H1 (cell line): ENCODE results near the gene PHLPP1. TPM values are rescaled to one million over a fixed set of nuclear protein-coding genes. Genes with fewer than 3 reads are reported as not detected.

Experiments
- CTCF ChIA-PET: fragments of 300-600 bp; sonication (Branson Sonifier 250); formaldehyde crosslinking; loops from one replicate; lab custom pipeline; 2021; ENCODE audit not compliant: partially characterized antibody; lab: Charles Lee
- POLR2A ChIA-PET: fragments of 300-600 bp; sonication (Branson Sonifier 250); formaldehyde crosslinking; loops from one replicate; lab custom pipeline; 2021; ENCODE audit warnings: inconsistent platforms; ENCODE audit not compliant: partially characterized antibody; lab: Charles Lee
- DNase-seq, 2 experiments: peaks; one replicate each; pipeline versions ENCODE4 v3.0.0 to v3.0.0-alpha.2; 2010 to 2022; ENCODE audit warnings: low spot score in 2 of 2, low read depth in 1 of 2, mixed read lengths in 1 of 2
- FAIRE-seq: peaks from 2 replicates; lab custom pipeline; 2011; peaks lifted over from hg19 to GRCh38; lab: Jason Lieb, UNC
- H2AFZ ChIP-seq: 2 replicates; pipeline ENCODE4 v1.8.1; 2012; ENCODE audit warnings: low read length, inconsistent platforms
- H2AK5ac ChIP-seq: 2 replicates; pipeline ENCODE4 v1.6.1; 2013; ENCODE audit warnings: low read depth, low read length
- H2BK120ac ChIP-seq: replicated peaks from 2 replicates; pipeline ENCODE3; 2013; ENCODE audit warnings: low read depth, low read length, inconsistent platforms
- H2BK12ac ChIP-seq: 2 replicates; pipeline ENCODE4 v1.6.1; 2013; ENCODE audit warnings: low read depth, low read length
- H2BK15ac ChIP-seq: 2 replicates; pipeline ENCODE4 v1.6.1; 2013; ENCODE audit warnings: low read length
- H2BK20ac ChIP-seq: 2 replicates; pipeline ENCODE4 v1.6.1; 2013; ENCODE audit warnings: low read length
- H2BK5ac ChIP-seq: 2 replicates; pipeline ENCODE4 v1.6.1; 2013; ENCODE audit warnings: low read depth, low read length
- H3K14ac ChIP-seq: 2 replicates; pipeline ENCODE4 v1.6.1; 2013; ENCODE audit warnings: inconsistent platforms; ENCODE audit not compliant: insufficient read length
- H3K18ac ChIP-seq: 2 replicates; pipeline ENCODE4 v1.6.1; 2013; ENCODE audit warnings: low read length; ENCODE audit errors: extremely low read depth
- H3K23ac ChIP-seq: 2 replicates; pipeline ENCODE4 v1.6.1; 2013; ENCODE audit warnings: inconsistent platforms; ENCODE audit not compliant: insufficient read length
- H3K23me2 ChIP-seq: 2 replicates; pipeline ENCODE4 v1.6.1; 2013; ENCODE audit warnings: low read depth, low read length
- H3K27ac ChIP-seq: 2 replicates; pipeline ENCODE4 v1.6.1; 2011; ENCODE audit warnings: low read depth, low read length, inconsistent platforms
- H3K27me3 ChIP-seq, 4 experiments: replicated peaks in 1 of 4; 1 replicate in 1 of 4; 2 replicates in 3 of 4; pipeline versions ENCODE4 v1.6.1 to v1.8.1; 2011 to 2013; ENCODE audit warnings: low read length in 3 of 4, mild to moderate bottlenecking in 3 of 4, inconsistent platforms in 2 of 4, mixed read lengths in 2 of 4, moderate library complexity in 1 of 4; ENCODE audit not compliant: control insufficient read depth in 3 of 4, insufficient read depth in 3 of 4; ENCODE audit errors: extremely low read depth in 1 of 4
- H3K36me3 ChIP-seq, 4 experiments: 2 replicates each; pipeline versions ENCODE4 v1.6.1 to v1.8.1; 2011 to 2013; ENCODE audit warnings: mild to moderate bottlenecking in 4 of 4, low read length in 3 of 4, moderate library complexity in 2 of 4, control low read depth in 1 of 4, inconsistent platforms in 1 of 4; ENCODE audit not compliant: insufficient read depth in 4 of 4, control insufficient read depth in 2 of 4
- H3K4ac ChIP-seq: replicated peaks from 2 replicates; pipeline ENCODE3; 2013; ENCODE audit warnings: low read length, low read depth, mixed read lengths, inconsistent platforms; ENCODE audit not compliant: insufficient read length
- H3K4me1 ChIP-seq, 4 experiments: replicated peaks in 1 of 4; 1 replicate in 1 of 4; 2 replicates in 3 of 4; pipeline versions ENCODE4 v1.6.1 to v1.8.1; 2011 to 2013; ENCODE audit warnings: low read length in 3 of 4, inconsistent platforms in 2 of 4, mixed read lengths in 1 of 4; ENCODE audit not compliant: insufficient read depth in 4 of 4, control insufficient read depth in 3 of 4
- H3K4me2 ChIP-seq, 2 experiments: 2 replicates each; pipeline versions ENCODE4 v1.6.1 to v1.8.1; 2011 to 2013; ENCODE audit warnings: low read depth in 2 of 2, low read length in 2 of 2, control low read depth in 1 of 2, inconsistent platforms in 1 of 2, mild to moderate bottlenecking in 1 of 2; ENCODE audit not compliant: insufficient read depth in 1 of 2
- H3K4me3 ChIP-seq, 4 experiments: fragments of 200-600, 300-600 bp in 1 of 4; sonication (generic), shearing (Covaris generic), sonication (Bioruptor Twin) in 1 of 4; 2 replicates each; pipeline versions ENCODE4 v1.5.1 to v1.8.1; 2011 to 2016; ENCODE audit warnings: low read length in 4 of 4, low read depth in 3 of 4, control low read depth in 2 of 4, inconsistent platforms in 2 of 4, mild to moderate bottlenecking in 2 of 4, mixed read lengths in 1 of 4, moderate library complexity in 1 of 4; ENCODE audit not compliant: insufficient read depth in 2 of 4; ENCODE audit errors: extremely low read depth in 1 of 4
- H3K56ac ChIP-seq: replicated peaks from 2 replicates; pipeline ENCODE3; 2013; ENCODE audit warnings: low read depth, mild to moderate bottlenecking, mixed read lengths, low read length, inconsistent platforms; ENCODE audit not compliant: insufficient read length
- H3K79me1 ChIP-seq: 2 replicates; pipeline ENCODE4 v1.6.1; 2013; ENCODE audit warnings: low read depth, low read length, control low read depth
- H3K79me2 ChIP-seq, 2 experiments: 2 replicates each; pipeline versions ENCODE4 v1.6.1 to v1.8.1; 2012 to 2013; ENCODE audit warnings: low read length in 2 of 2, mild to moderate bottlenecking in 2 of 2, inconsistent platforms in 1 of 2; ENCODE audit not compliant: insufficient read depth in 2 of 2, control insufficient read depth in 1 of 2
- H3K9ac ChIP-seq, 4 experiments: replicated peaks in 1 of 4; 1 replicate in 1 of 4; 2 replicates in 3 of 4; pipeline versions ENCODE4 v1.6.1 to v1.8.1; 2011 to 2013; ENCODE audit warnings: low read depth in 3 of 4, low read length in 3 of 4, control low read depth in 2 of 4, mild to moderate bottlenecking in 2 of 4, moderate library complexity in 2 of 4, inconsistent platforms in 1 of 4; ENCODE audit errors: extremely low read depth in 1 of 4
- H3K9me3 ChIP-seq, 2 experiments: 2 replicates each; pipeline versions ENCODE4 v1.6.1 to v1.8.1; 2012 to 2013; ENCODE audit warnings: mild to moderate bottlenecking in 2 of 2, moderate library complexity in 2 of 2, control low read depth in 1 of 2, inconsistent platforms in 1 of 2, low read depth in 1 of 2, low read length in 1 of 2, mixed read lengths in 1 of 2; ENCODE audit not compliant: insufficient read depth in 2 of 2
- H4K20me1 ChIP-seq, 2 experiments: replicated peaks in 1 of 2; 2 replicates each; pipeline versions ENCODE3 to v1.8.1; 2011 to 2013; ENCODE audit warnings: inconsistent platforms in 2 of 2, low read length in 2 of 2, mild to moderate bottlenecking in 1 of 2; ENCODE audit not compliant: insufficient read depth in 2 of 2, control insufficient read depth in 1 of 2
- H4K5ac ChIP-seq: 2 replicates; pipeline ENCODE4 v1.6.1; 2013; ENCODE audit warnings: low read length, low read depth, mixed read lengths, inconsistent platforms; ENCODE audit not compliant: insufficient read length
- H4K8ac ChIP-seq: 2 replicates; pipeline ENCODE4 v1.8.0; 2013; ENCODE audit warnings: mild to moderate bottlenecking, moderate library complexity, low read length, inconsistent platforms; ENCODE audit not compliant: insufficient read depth; ENCODE audit errors: extremely low read depth
- H4K91ac ChIP-seq: replicated peaks from 2 replicates; pipeline ENCODE3; 2013; ENCODE audit warnings: low read length, mixed read lengths, inconsistent platforms; ENCODE audit not compliant: insufficient read length
- CBX5 ChIP-seq: fragments of 300-800, 300-1000 bp; sonication (generic); IDR thresholded peaks from 2 replicates; pipeline ENCODE4 v1.7.1; 2016; ENCODE audit warnings: antibody characterized with exemption, low read length, low read depth
- EGR1 ChIP-seq: IDR thresholded peaks from 2 replicates; pipeline ENCODE4 v1.6.1; 2011; ENCODE audit warnings: low read depth, low read length, borderline replicate concordance
- EP300 ChIP-seq, 2 experiments: IDR thresholded peaks; 1 replicate in 1 of 2; 2 replicates in 1 of 2; pipeline ENCODE4 v1.6.1; 2011 to 2012; ENCODE audit warnings: low read depth in 2 of 2, low read length in 2 of 2, mild to moderate bottlenecking in 2 of 2, borderline replicate concordance in 1 of 2, inconsistent platforms in 1 of 2, moderate library complexity in 1 of 2
- EZH2 ChIP-seq: fragments of 200-600 bp; sonication (generic); IDR thresholded peaks from 2 replicates; pipeline ENCODE4 v1.7.1; 2012; ENCODE audit warnings: low read depth, mild to moderate bottlenecking, moderate library complexity, low read length, inconsistent platforms; ENCODE audit not compliant: severe bottlenecking
- KDM4A ChIP-seq: IDR thresholded peaks from one replicate; pipeline ENCODE4 v1.7.1; 2012; ENCODE audit warnings: low read depth, mild to moderate bottlenecking, moderate library complexity, low read length, inconsistent platforms; ENCODE audit not compliant: severe bottlenecking
- NANOG ChIP-seq: IDR thresholded peaks from 2 replicates; pipeline ENCODE4 v1.6.1; 2011; ENCODE audit warnings: low read length, low read depth, mild to moderate bottlenecking, inconsistent platforms; ENCODE audit not compliant: insufficient read depth, poor library complexity, severe bottlenecking
- RAD21 ChIP-seq, 2 experiments: IDR thresholded peaks in 1 of 2; conservative IDR thresholded peaks in 1 of 2; 2 replicates each; pipeline ENCODE4 v1.6.1; 2011; ENCODE audit warnings: low read depth in 2 of 2, low read length in 2 of 2, improper control_type of control experiment in 1 of 2, inconsistent platforms in 1 of 2, mild to moderate bottlenecking in 1 of 2, moderate library complexity in 1 of 2
- RXRA ChIP-seq: IDR thresholded peaks from 2 replicates; pipeline ENCODE4 v1.6.1; 2011; ENCODE audit warnings: low read depth, mild to moderate bottlenecking, low read length, moderate library complexity; ENCODE audit not compliant: insufficient read depth
- TCF12 ChIP-seq: IDR thresholded peaks from 2 replicates; pipeline ENCODE4 v1.6.1; 2011; ENCODE audit warnings: low read depth, mild to moderate bottlenecking, low read length
- polyA plus RNA-seq, 7 experiments: library from polyadenylated mRNA; depleted of rRNA in 3 of 7; stranded (reverse) in 5 of 7; unstranded in 2 of 7; fragments of >200 nt in 5 of 7; fragments of 200-250 nt in 2 of 7; gene quantifications; 1 replicate in 5 of 7; 2 replicates in 1 of 7; 4 replicates in 1 of 7; pipeline versions ENCODE4 v1.2.1 to v1.2.3, GENCODE V29; 2011 to 2013; ENCODE audit warnings: missing spikeins in 2 of 7, mixed read lengths in 2 of 7
- total RNA-seq: library from RNA; stranded (reverse); fragmentation: NEBNext Ultra II Directional; extraction: Animal tissue kit (Norgen Biotek cat#: 25700); gene quantifications from 2 replicates; pipeline ENCODE4 v1.2.1, GENCODE V29; 2021
- TF ChIP-seq, protein P1 (sequence below), 3 experiments: IDR thresholded peaks; 1 replicate in 2 of 3; 2 replicates in 1 of 3; pipeline versions ENCODE4 v1.5.1 to v1.6.1; 2011; ENCODE audit warnings: low read length in 3 of 3, mild to moderate bottlenecking in 3 of 3, inconsistent platforms in 2 of 3, low read depth in 1 of 3, moderate library complexity in 1 of 3; ENCODE audit not compliant: insufficient read depth in 1 of 3; ENCODE audit errors: control extremely low read depth in 1 of 3

PHLPP1 gene
- total and polyA plus RNA-seq, 2 of the 8 experiments (the other 6 are each of a cell fraction or from before 2014, with no cell fraction given), result 28.0 to 66.3 TPM

DNA sequence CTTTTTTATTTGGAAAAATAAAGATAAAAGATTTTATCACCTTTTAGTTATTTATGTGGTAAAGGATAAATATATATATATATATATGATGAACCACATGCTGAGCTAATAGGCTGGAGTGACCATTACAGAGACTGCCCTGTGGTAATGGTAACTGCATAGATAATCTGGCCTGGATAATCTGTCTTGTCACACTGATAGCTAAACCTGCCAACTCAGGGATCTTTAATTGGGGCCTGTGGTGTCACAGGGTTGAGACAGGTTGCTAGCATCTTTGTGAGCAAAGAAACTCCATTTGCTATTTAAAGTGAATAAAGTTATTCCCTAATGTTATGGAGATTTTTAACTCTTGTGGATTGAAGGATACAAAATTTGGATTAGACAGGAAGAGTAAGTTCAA, 203.0 kb downstream of the PHLPP1 start:
- CTCF ChIA-PET, result interaction anchor here (0.6 kb wide), 1 partner anchor 33 kb away, joined by 3 read pairs; no protein-coding TSS in a partner anchor
- no peak for TF ChIP-seq EZH2
- TF ChIP-seq RAD21 (IDR thresholded peaks at IDR 0.05 in 1 of 2, conservative IDR thresholded peaks at IDR 0.05 in 1 of 2; ENCODE audit: low read depth in 2 of 2, low read length in 2 of 2), result no peak
- TF ChIP-seq RXRA, result no peak
- TF ChIP-seq, protein P1, sequence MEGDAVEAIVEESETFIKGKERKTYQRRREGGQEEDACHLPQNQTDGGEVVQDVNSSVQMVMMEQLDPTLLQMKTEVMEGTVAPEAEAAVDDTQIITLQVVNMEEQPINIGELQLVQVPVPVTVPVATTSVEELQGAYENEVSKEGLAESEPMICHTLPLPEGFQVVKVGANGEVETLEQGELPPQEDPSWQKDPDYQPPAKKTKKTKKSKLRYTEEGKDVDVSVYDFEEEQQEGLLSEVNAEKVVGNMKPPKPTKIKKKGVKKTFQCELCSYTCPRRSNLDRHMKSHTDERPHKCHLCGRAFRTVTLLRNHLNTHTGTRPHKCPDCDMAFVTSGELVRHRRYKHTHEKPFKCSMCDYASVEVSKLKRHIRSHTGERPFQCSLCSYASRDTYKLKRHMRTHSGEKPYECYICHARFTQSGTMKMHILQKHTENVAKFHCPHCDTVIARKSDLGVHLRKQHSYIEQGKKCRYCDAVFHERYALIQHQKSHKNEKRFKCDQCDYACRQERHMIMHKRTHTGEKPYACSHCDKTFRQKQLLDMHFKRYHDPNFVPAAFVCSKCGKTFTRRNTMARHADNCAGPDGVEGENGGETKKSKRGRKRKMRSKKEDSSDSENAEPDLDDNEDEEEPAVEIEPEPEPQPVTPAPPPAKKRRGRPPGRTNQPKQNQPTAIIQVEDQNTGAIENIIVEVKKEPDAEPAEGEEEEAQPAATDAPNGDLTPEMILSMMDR (IDR thresholded peaks at IDR 0.05; ENCODE audit: control extremely low read depth in 1 of 3, insufficient read depth in 1 of 3, low read depth in 1 of 3, low read length in 3 of 3), result no peak
- TF ChIP-seq CBX5, result no peak
- TF ChIP-seq TCF12, result no peak
- TF ChIP-seq KDM4A, result no peak
- no peak for TF ChIP-seq EP300 (IDR thresholded peaks at IDR 0.05; ENCODE audit: borderline replicate concordance in 1 of 2, low read depth in 2 of 2, low read length in 2 of 2)
- no peak for TF ChIP-seq EGR1
- TF ChIP-seq NANOG, result no peak

More for the DNA sequence above, 203.0 kb downstream of the PHLPP1 start:
- Histone ChIP-seq H3K4me2 (no peak overlapping the region), H3K27ac (no peak overlapping the region), H3K9ac (no peak overlapping the region), H2BK20ac (no peak overlapping the region), H2BK15ac (no peak overlapping the region), H3K27me3 (no peaks in the 10 kb centered on the region), H3K36me3 (peaks cover 0 to 44% (median 21%) of the 10 kb centered on the region in 4 experiments; a peak in 7 of 8 replicates), H2BK12ac (no peak overlapping the region), H3K9me3 (no peaks in the 10 kb centered on the region), H2BK120ac (no peak overlapping the region), H3K4ac (no peak overlapping the region), H3K23me2 (no peaks in the 10 kb centered on the region; the same call in 1 of the 2 replicates), H3K79me2 (no peaks in the 10 kb centered on the region), H3K14ac (no peak overlapping the region), H4K91ac (no peak overlapping the region), H2AFZ (no peak overlapping the region), H4K5ac (no peak overlapping the region), H2BK5ac (no peak overlapping the region), H3K56ac (no peak overlapping the region), H3K4me3 (no peak overlapping the region), H3K4me1 (no peaks in the 10 kb centered on the region), H4K8ac (no peak overlapping the region), H2AK5ac (no peak overlapping the region), H3K18ac (no peak overlapping the region), H4K20me1 (peaks cover 0 to 2% of the 10 kb centered on the region in 2 experiments), H3K23ac (no peak overlapping the region), H3K79me1 (no peaks in the 10 kb centered on the region)
- FAIRE-seq, result no peak
- no peak for DNase-seq
- POLR2A ChIA-PET, result interaction anchor here (1.4 kb wide), 1 partner anchor 11 kb away, joined by 4 read pairs; no protein-coding TSS in a partner anchor
